Esophagus squamous epithelium (tissue), 4 donors: Measurements from ENCODE around the gene SLC5A11.

ENCODE experiments used
- POLR2A ChIP-seq, 4 donors: fragments of 450-650 bp; IDR thresholded peaks; one replicate each; pipeline ENCODE4 v1.6.1; 2017; ENCODE audit warnings: antibody characterized with exemption in 4 of 4, mild to moderate bottlenecking in 4 of 4, moderate library complexity in 3 of 4
- TF ChIP-seq, protein P1 (sequence below), 6 experiments: fragments of 450-650 bp in 4 of 6; fragments of 200-600 bp in 2 of 6; sonication (generic) in 2 of 6; IDR thresholded peaks; one replicate each; pipeline ENCODE4 v1.5.1; 2016 to 2019; ENCODE audit warnings: antibody characterized with exemption in 6 of 6, mild to moderate bottlenecking in 4 of 6, moderate library complexity in 4 of 6

DNA sequence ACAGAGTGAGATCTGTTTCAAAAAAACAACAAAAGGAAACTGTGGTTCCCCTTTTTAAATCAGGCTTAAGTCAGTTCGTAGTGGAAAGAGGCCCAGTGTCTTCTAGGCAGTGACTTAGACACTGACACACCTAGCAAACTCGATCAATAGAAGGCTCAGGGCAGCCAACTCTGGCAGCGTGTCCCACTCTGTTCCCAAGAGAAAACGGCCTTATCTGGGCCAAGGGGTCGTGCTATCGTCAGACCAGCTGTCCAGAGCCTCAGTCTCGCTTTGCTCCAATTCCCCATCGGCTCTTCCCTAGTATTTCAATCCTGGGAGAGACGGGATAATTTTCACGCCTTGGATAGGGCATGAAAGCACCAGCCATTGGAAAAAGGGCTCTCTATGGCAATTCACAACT lies 72.9 kb downstream of the SLC5A11 start:
- TF ChIP-seq, protein P1, sequence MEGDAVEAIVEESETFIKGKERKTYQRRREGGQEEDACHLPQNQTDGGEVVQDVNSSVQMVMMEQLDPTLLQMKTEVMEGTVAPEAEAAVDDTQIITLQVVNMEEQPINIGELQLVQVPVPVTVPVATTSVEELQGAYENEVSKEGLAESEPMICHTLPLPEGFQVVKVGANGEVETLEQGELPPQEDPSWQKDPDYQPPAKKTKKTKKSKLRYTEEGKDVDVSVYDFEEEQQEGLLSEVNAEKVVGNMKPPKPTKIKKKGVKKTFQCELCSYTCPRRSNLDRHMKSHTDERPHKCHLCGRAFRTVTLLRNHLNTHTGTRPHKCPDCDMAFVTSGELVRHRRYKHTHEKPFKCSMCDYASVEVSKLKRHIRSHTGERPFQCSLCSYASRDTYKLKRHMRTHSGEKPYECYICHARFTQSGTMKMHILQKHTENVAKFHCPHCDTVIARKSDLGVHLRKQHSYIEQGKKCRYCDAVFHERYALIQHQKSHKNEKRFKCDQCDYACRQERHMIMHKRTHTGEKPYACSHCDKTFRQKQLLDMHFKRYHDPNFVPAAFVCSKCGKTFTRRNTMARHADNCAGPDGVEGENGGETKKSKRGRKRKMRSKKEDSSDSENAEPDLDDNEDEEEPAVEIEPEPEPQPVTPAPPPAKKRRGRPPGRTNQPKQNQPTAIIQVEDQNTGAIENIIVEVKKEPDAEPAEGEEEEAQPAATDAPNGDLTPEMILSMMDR (IDR thresholded peaks at IDR 0.05), result no peak
- TF ChIP-seq POLR2A (IDR thresholded peaks at IDR 0.05), result no peak
